HCT116 (cell line): ENCODE data around the gene ZBTB26. TPM values are rescaled to one million over a fixed set of nuclear protein-coding genes. Genes with fewer than 3 reads are reported as not detected.
A peak's percentile ranks its signal among the peaks of the same experiment; 100 is the strongest.

Experiments
- ATAC-seq: fragments of 200-7000 bp; cut with Tn5 transposase; 2 replicates; pipeline ENCODE4 v1.9.1; 2020; ENCODE audit warnings: mild to moderate bottlenecking, moderate library complexity
- BruUV-seq: library from RNA; stranded (reverse); fragments of 400-500 nt; replicated peaks from 2 replicates; lab custom pipeline; 2021; lab: Mats Ljungman, UMichigan
- CTCF ChIA-PET: fragments of 300-600 bp; sonication (Branson Sonifier 250); formaldehyde crosslinking; loops from one replicate; lab custom pipeline; 2021; ENCODE audit warnings: antibody characterized with exemption; lab: Charles Lee
- POLR2A ChIA-PET: fragments of 300-600, 350-600 bp; sonication (Branson Sonifier 250); formaldehyde crosslinking; loops from one replicate; lab custom pipeline; 2021; ENCODE audit warnings: antibody characterized with exemption; lab: Charles Lee
- RAD21 ChIA-PET, 2 experiments: fragments of 300-600 bp; sonication (Branson Sonifier 250); formaldehyde crosslinking; loops; one replicate each; lab custom pipeline; 2023; ENCODE audit warnings: low total read pairs in 2 of 2; ENCODE audit not compliant: uncharacterized antibody in 2 of 2, unreplicated experiment in 2 of 2, low non-redundant PET in 1 of 2; lab: Charles Lee
- DNase-seq: peaks from one replicate; pipeline ENCODE4 v3.0.0-alpha.2; 2010; ENCODE audit warnings: low read depth, low spot score
- H2AFZ ChIP-seq: fragments of 200-600 bp; shearing (Covaris generic), sonication (generic); 2 replicates; pipeline ENCODE4 v1.6.1; 2017; ENCODE audit warnings: low read depth, mixed run types, mixed read lengths, antibody characterized with exemption, low read length; ENCODE audit not compliant: poor library complexity, severe bottlenecking
- H3K27ac ChIP-seq: 2 replicates; pipeline ENCODE4 v1.5.1; 2012; ENCODE audit warnings: low read depth, low read length
- H3K27me3 ChIP-seq: fragments of 200-600 bp; sonication (generic); 2 replicates; pipeline ENCODE4 v1.6.1; 2016; ENCODE audit warnings: mixed run types, low read length, mixed read lengths; ENCODE audit not compliant: insufficient read depth
- H3K36me3 ChIP-seq, 2 experiments: fragments of 200-500 bp in 1 of 2; fragments of 200-600 bp in 1 of 2; sonication (Bioruptor generic) in 1 of 2; sonication (generic) in 1 of 2; 2 replicates each; pipeline versions ENCODE4 v1.5.1 to v1.6.1; 2014 to 2016; ENCODE audit warnings: low read length in 2 of 2, inconsistent platforms in 1 of 2, mixed read lengths in 1 of 2, mixed run types in 1 of 2; ENCODE audit not compliant: insufficient read depth in 2 of 2, control insufficient read depth in 1 of 2
- H3K4me1 ChIP-seq, 2 experiments: fragments of 200-600 bp in 1 of 2; sonication (generic) in 1 of 2; 2 replicates each; pipeline versions ENCODE4 v1.5.1 to v1.6.1; 2012 to 2017; ENCODE audit warnings: low read length in 2 of 2, inconsistent platforms in 1 of 2, mild to moderate bottlenecking in 1 of 2, mixed read lengths in 1 of 2, mixed run types in 1 of 2, moderate library complexity in 1 of 2; ENCODE audit not compliant: insufficient read depth in 2 of 2, control insufficient read depth in 1 of 2
- H3K4me2 ChIP-seq: fragments of 200-600 bp; sonication (generic); 2 replicates; pipeline ENCODE4 v1.6.1; 2017; ENCODE audit warnings: mixed run types, low read length, mixed read lengths
- H3K4me3 ChIP-seq, 2 experiments: fragments of 200-600 bp in 1 of 2; sonication (generic) in 1 of 2; replicated peaks in 1 of 2; 2 replicates each; pipeline ENCODE4 v1.5.1; 2011 to 2016; ENCODE audit warnings: low read length in 2 of 2, control low read depth in 1 of 2, low read depth in 1 of 2, mild to moderate bottlenecking in 1 of 2, mixed read lengths in 1 of 2, mixed run types in 1 of 2
- H3K79me2 ChIP-seq: fragments of 200-600 bp; sonication (generic); 2 replicates; pipeline ENCODE4 v1.6.1; 2017; ENCODE audit warnings: mild to moderate bottlenecking, mixed run types, low read length, moderate library complexity, mixed read lengths; ENCODE audit not compliant: insufficient read depth
- H3K9ac ChIP-seq: fragments of 200-600 bp; sonication (generic); 2 replicates; pipeline ENCODE4 v1.6.1; 2016; ENCODE audit warnings: low read length, mixed read lengths
- H3K9me2 ChIP-seq: fragments of 200-600 bp; sonication (generic), shearing (Covaris generic); 2 replicates; pipeline ENCODE4 v1.6.1; 2017; ENCODE audit warnings: mixed run types, mild to moderate bottlenecking, moderate library complexity; ENCODE audit not compliant: insufficient read depth
- H3K9me3 ChIP-seq, 2 experiments: fragments of 200-500 bp in 1 of 2; fragments of 200-600 bp in 1 of 2; sonication (Bioruptor generic) in 1 of 2; sonication (generic) in 1 of 2; 2 replicates each; pipeline ENCODE4 v1.6.1; 2014 to 2017; ENCODE audit warnings: low read length in 2 of 2, mixed read lengths in 2 of 2, inconsistent platforms in 1 of 2, low read depth in 1 of 2, mild to moderate bottlenecking in 1 of 2, mixed run types in 1 of 2, moderate library complexity in 1 of 2; ENCODE audit not compliant: control insufficient read depth in 1 of 2, insufficient read depth in 1 of 2
- H4K20me1 ChIP-seq: fragments of 200-600 bp; sonication (generic), shearing (Covaris generic); 2 replicates; pipeline ENCODE4 v1.6.1; 2017; ENCODE audit warnings: mixed run types, mild to moderate bottlenecking, moderate library complexity; ENCODE audit not compliant: insufficient read depth
- ATF3 ChIP-seq: IDR thresholded peaks from 2 replicates; pipeline ENCODE4 v1.6.1; 2012
- CBX3 ChIP-seq: IDR thresholded peaks from 2 replicates; pipeline ENCODE4 v1.6.1; 2012; ENCODE audit warnings: low read depth
- CEBPB ChIP-seq: IDR thresholded peaks from 2 replicates; pipeline ENCODE4 v1.6.1; 2012; ENCODE audit warnings: low read depth
- EGR1 ChIP-seq: IDR thresholded peaks from 2 replicates; pipeline ENCODE4 v1.6.1; 2012; ENCODE audit warnings: low read depth
- ELF1 ChIP-seq: IDR thresholded peaks from 2 replicates; pipeline ENCODE4 v1.6.1; 2012; ENCODE audit warnings: low read depth, borderline replicate concordance
- EZH2 ChIP-seq: fragments of 200-600 bp; sonication (generic); IDR thresholded peaks from 2 replicates; pipeline ENCODE4 v1.6.1; 2017; ENCODE audit warnings: antibody characterized with exemption, mixed run types
- EZH2phosphoT487 ChIP-seq: fragments of 200-600 bp; IDR thresholded peaks from 2 replicates; pipeline ENCODE4 v1.6.1; 2018; ENCODE audit warnings: antibody characterized with exemption, borderline replicate concordance
- JUND ChIP-seq: IDR thresholded peaks from 2 replicates; pipeline ENCODE4 v1.6.1; 2012
- POLR2A ChIP-seq: IDR thresholded peaks from 2 replicates; pipeline ENCODE4 v1.7.0; 2011; ENCODE audit warnings: borderline replicate concordance; ENCODE audit not compliant: insufficient read depth, insufficient read length; ENCODE audit errors: extremely low read depth
- POLR2AphosphoS5 ChIP-seq: IDR thresholded peaks from 2 replicates; pipeline ENCODE4 v1.6.1; 2011; ENCODE audit warnings: mild to moderate bottlenecking, low read depth, low read length, moderate library complexity
- RAD21 ChIP-seq: IDR thresholded peaks from 2 replicates; pipeline ENCODE4 v1.6.1; 2012; ENCODE audit warnings: low read depth, mild to moderate bottlenecking
- SIN3A ChIP-seq: IDR thresholded peaks from 2 replicates; pipeline ENCODE4 v1.6.1; 2012; ENCODE audit warnings: low read depth
- SP1 ChIP-seq: IDR thresholded peaks from 2 replicates; pipeline ENCODE4 v1.6.1; 2012; ENCODE audit warnings: low read depth
- SRF ChIP-seq: IDR thresholded peaks from 2 replicates; pipeline ENCODE4 v1.6.1; 2012; ENCODE audit warnings: low read depth
- YY1 ChIP-seq: IDR thresholded peaks from 2 replicates; pipeline ENCODE4 v1.6.1; 2011; ENCODE audit warnings: low read length, low read depth, moderate library complexity, mild to moderate bottlenecking; ENCODE audit not compliant: insufficient replicate concordance; ENCODE audit errors: extremely low read depth
- ZBTB33 ChIP-seq: IDR thresholded peaks from 2 replicates; pipeline ENCODE4 v1.6.1; 2011; ENCODE audit warnings: mild to moderate bottlenecking, low read length, moderate library complexity; ENCODE audit not compliant: insufficient replicate concordance; ENCODE audit errors: extremely low read depth
- ZFX ChIP-seq: fragments of 450-650 bp; IDR thresholded peaks from 2 replicates; pipeline ENCODE4 v1.6.1; 2017
- intact Hi-C: fragments of 100-400 bp; cut with micrococcal nuclease; formaldehyde crosslinking; loops from 2 replicates; pipeline ENCODE4 v1.10.0; 2022
- total RNA-seq: library from RNA; stranded (reverse); gene quantifications from one replicate; pipeline ENCODE4 v1.2.1, GENCODE V29; 2021; ENCODE audit not compliant: unreplicated experiment
- TF ChIP-seq, protein P1 (sequence below): IDR thresholded peaks from 2 replicates; pipeline ENCODE4 v1.6.1; 2012

ZBTB26 gene
- total RNA-seq, 1 experiment from 2014 or later: 5.5 TPM

GRCh38 chr9:122944960-122945888 lies 13.9 kb upstream of the ZBTB26 start:
- H3K27me3 ChIP-seq: no peaks in the 10 kb centered on the region
- H3K27ac ChIP-seq: no peak overlapping the region
- no TSS peak for BruUV-seq
- peaks cover 89% of the 10 kb centered on the region for H3K79me2 ChIP-seq
- H4K20me1 ChIP-seq: no peaks in the 10 kb centered on the region
- no peaks in the 10 kb centered on the region for H3K36me3 ChIP-seq
- DNase-seq: no peak
- no peak overlapping the region for H3K4me2 ChIP-seq
- no peak overlapping the region for H3K4me3 ChIP-seq
- no peak for TF ChIP-seq ZFX
- TF ChIP-seq EGR1: no peak
- RAD21 ChIA-PET: no interaction called here
- CTCF ChIA-PET: no interaction called here
- H3K9me2 ChIP-seq: no peaks in the 10 kb centered on the region
- POLR2A ChIA-PET: no interaction called here
- peaks cover 7 to 16% of the 10 kb centered on the region in 2 experiments; a peak in 3 of 4 replicates for H3K4me1 ChIP-seq
- intact Hi-C loops: no loop called here
- H3K9me3 ChIP-seq: no peaks in the 10 kb centered on the region
- no peak for ATAC-seq
- no peak overlapping the region for H3K9ac ChIP-seq
- no peak overlapping the region for H2AFZ ChIP-seq

GRCh38 chr9:122941582-122942234 lies 10.4 kb upstream of the ZBTB26 start:
- CTCF ChIA-PET: no interaction called here
- Histone ChIP-seq H3K4me3 (peak overlapping the region; percentile 83 to 85), H3K4me2 (peak overlapping the region; percentile 93), H3K36me3 (peaks cover 2 to 10% of the 10 kb centered on the region in 2 experiments; a peak in 2 of 4 replicates), H3K9ac (peak overlapping the region; percentile 83), H3K27me3 (no peaks in the 10 kb centered on the region), H2AFZ (no peak overlapping the region), H3K9me2 (no peaks in the 10 kb centered on the region), H3K4me1 (peaks cover 7 to 23% of the 10 kb centered on the region in 2 experiments; a peak in 3 of 4 replicates), H3K79me2 (peaks cover 65% of the 10 kb centered on the region), H3K9me3 (no peaks in the 10 kb centered on the region), H4K20me1 (no peaks in the 10 kb centered on the region), H3K27ac (peak overlapping the region; percentile 72)
- RAD21 ChIA-PET: interaction anchor here in 1 of 2 experiments (0.6 kb wide), 1 partner anchor 47 kb away, joined by 3 read pairs; no protein-coding TSS in a partner anchor
- POLR2A ChIA-PET: interaction anchor here (0.8 to 1.7 kb wide), 3 partner anchors 10 to 18 kb away, joined by 3 to 25 read pairs (median 4); partner anchors contain the start of gene ZBTB26
- ATAC-seq (no peak), DNase-seq (no peak)
- TSS peak; percentile 67 for BruUV-seq
- intact Hi-C loops: loop anchor here (2.0 kb wide), 1 partner anchor 29 kb away; the partner anchor contains the start of gene ZBTB6
- no peak for TF ChIP-seq ZBTB33
- TF ChIP-seq YY1: no peak
- no peak for TF ChIP-seq ZFX
- TF ChIP-seq EGR1: no peak
- TF ChIP-seq SRF: no peak
- no peak for TF ChIP-seq JUND
- TF ChIP-seq ATF3: no peak
- TF ChIP-seq EZH2: no peak
- no peak for TF ChIP-seq CEBPB
- TF ChIP-seq, protein P1, sequence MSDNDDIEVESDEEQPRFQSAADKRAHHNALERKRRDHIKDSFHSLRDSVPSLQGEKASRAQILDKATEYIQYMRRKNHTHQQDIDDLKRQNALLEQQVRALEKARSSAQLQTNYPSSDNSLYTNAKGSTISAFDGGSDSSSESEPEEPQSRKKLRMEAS: no peak
- TF ChIP-seq EZH2phosphoT487: no peak
- TF ChIP-seq POLR2AphosphoS5: no peak
- no peak for TF ChIP-seq SIN3A
- no peak for TF ChIP-seq POLR2A
- TF ChIP-seq RAD21: no peak
- TF ChIP-seq SP1: no peak
- TF ChIP-seq CBX3: no peak
- TF ChIP-seq ELF1: no peak
